ENCODE results near the gene CRACDL.

The CRACDL gene

GRCh38 chr2:98808546-98808945 lies 127.5 kb downstream of the CRACDL start:
- Mint-ChIP-seq H3K4me3 (no peak overlapping the region), H3K27me3 (no peaks in the 10 kb centered on the region), H3K36me3 (no peaks in the 10 kb centered on the region), H3K4me1 (ENCODE audit: low read depth) (peaks cover 16% of the 10 kb centered on the region), H3K27ac (no peak overlapping the region), H3K9me3 (ENCODE audit: low read depth) (no peaks in the 10 kb centered on the region)

- H3K27ac Mint-ChIP-seq: no peak overlapping the region
- H3K27me3 Mint-ChIP-seq: no peaks in the 10 kb centered on the region
- no peaks in the 10 kb centered on the region for H3K36me3 Mint-ChIP-seq
- H3K9me3 Mint-ChIP-seq (ENCODE audit: low read depth): no peaks in the 10 kb centered on the region
- peaks cover 16% of the 10 kb centered on the region for H3K4me1 Mint-ChIP-seq (ENCODE audit: low read depth)
- no peak overlapping the region for H3K4me3 Mint-ChIP-seq
Measured at GRCh38 chr2:98807929-98808328, 128.1 kb downstream of the CRACDL start.

- H3K9me3 Mint-ChIP-seq (ENCODE audit: low read depth): no peaks in the 10 kb centered on the region
- H3K36me3 Mint-ChIP-seq: no peaks in the 10 kb centered on the region
- H3K27me3 Mint-ChIP-seq: no peaks in the 10 kb centered on the region
- H3K4me3 Mint-ChIP-seq: no peak overlapping the region
- H3K27ac Mint-ChIP-seq: no peak overlapping the region
- H3K4me1 Mint-ChIP-seq (ENCODE audit: low read depth): peaks cover 16% of the 10 kb centered on the region
Measured at GRCh38 chr2:98807221-98807620, 128.8 kb downstream of the CRACDL start.

GRCh38 chr2:98806236-98806697 lies 129.8 kb downstream of the CRACDL start:
- H3K9me3 Mint-ChIP-seq (ENCODE audit: low read depth): no peaks in the 10 kb centered on the region
- H3K4me3 Mint-ChIP-seq: no peak overlapping the region
- no peak overlapping the region for H3K27ac Mint-ChIP-seq
- H3K4me1 Mint-ChIP-seq (ENCODE audit: low read depth): peaks cover 16% of the 10 kb centered on the region
- no peaks in the 10 kb centered on the region for H3K27me3 Mint-ChIP-seq
- H3K36me3 Mint-ChIP-seq: no peaks in the 10 kb centered on the region

DNA sequence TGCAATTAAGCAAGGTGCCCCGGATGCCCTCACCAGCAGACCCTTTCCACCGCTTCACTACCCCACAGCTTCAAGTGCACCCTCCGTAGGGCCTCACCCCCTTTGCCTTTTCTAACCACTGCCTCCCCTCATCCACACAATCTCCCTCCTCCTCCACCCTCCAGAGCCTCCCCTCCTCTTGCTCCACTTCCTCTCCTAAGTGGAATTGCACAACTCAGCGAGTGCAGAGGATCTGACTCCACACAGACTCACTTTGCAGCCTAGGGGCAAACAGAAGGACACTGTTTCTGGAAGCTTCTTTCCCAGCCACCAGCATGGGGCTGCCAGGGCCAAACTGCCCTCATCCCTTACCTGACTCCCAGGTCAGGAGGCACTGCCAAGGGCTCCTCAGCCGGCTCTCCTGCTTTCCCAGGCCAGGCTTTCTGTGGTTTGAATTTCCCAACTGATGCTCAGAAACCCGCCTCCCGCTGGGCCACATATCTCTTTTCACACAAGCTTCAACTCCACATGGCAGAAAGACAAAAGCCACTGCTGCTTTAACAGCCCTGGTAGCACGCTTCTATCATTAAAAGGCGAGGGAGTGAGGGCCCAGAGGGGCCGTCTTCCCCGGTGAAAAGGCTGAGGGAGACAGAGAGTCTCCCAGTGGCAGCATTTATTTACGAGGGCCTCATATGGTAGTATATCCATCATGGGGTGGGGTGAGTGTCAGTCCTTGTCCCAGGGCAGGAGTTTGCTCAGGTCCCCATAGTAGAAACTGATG lies 130.4 kb downstream of the CRACDL start:
- Mint-ChIP-seq H3K36me3 (no peaks in the 10 kb centered on the region), H3K27ac (no peak overlapping the region), H3K27me3 (no peaks in the 10 kb centered on the region), H3K9me3 (ENCODE audit: low read depth) (no peaks in the 10 kb centered on the region), H3K4me3 (no peak overlapping the region), H3K4me1 (ENCODE audit: low read depth) (peaks cover 16% of the 10 kb centered on the region)

- Mint-ChIP-seq H3K36me3 (no peaks in the 10 kb centered on the region), H3K4me3 (no peak overlapping the region), H3K9me3 (ENCODE audit: low read depth) (no peaks in the 10 kb centered on the region), H3K4me1 (ENCODE audit: low read depth) (peaks cover 16% of the 10 kb centered on the region), H3K27me3 (no peaks in the 10 kb centered on the region), H3K27ac (no peak overlapping the region)
Measured at GRCh38 chr2:98804736-98805135, 131.3 kb downstream of the CRACDL start.

DNA sequence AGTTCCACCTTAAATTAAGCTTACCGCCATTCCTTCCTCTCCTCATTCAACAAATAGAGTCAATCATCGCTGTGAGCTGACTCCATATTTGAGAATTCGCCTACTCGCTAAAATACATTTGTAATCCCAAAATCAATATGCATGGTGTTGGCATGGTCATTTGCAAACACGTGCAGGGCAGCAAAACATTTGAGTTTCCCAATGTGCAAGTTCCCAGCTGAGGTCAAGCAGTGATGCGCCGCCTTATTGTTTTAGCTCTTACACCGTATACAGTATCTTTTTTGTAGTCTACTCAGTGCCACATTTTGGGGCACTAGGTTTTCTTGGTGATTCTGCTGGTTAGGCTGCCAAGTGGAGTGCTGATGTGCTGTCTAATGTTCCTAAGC lies 131.8 kb downstream of the CRACDL start:
- Mint-ChIP-seq H3K9me3 (ENCODE audit: low read depth) (no peaks in the 10 kb centered on the region), H3K4me3 (no peak overlapping the region), H3K27ac (no peak overlapping the region), H3K27me3 (no peaks in the 10 kb centered on the region), H3K4me1 (ENCODE audit: low read depth) (peaks cover 16% of the 10 kb centered on the region), H3K36me3 (no peaks in the 10 kb centered on the region)

GRCh38 chr2:98803405-98804264 lies 132.4 kb downstream of the CRACDL start:
- peaks cover 16% of the 10 kb centered on the region for H3K4me1 Mint-ChIP-seq (ENCODE audit: low read depth)
- H3K36me3 Mint-ChIP-seq: no peaks in the 10 kb centered on the region
- H3K27me3 Mint-ChIP-seq: no peaks in the 10 kb centered on the region
- no peak overlapping the region for H3K27ac Mint-ChIP-seq
- no peaks in the 10 kb centered on the region for H3K9me3 Mint-ChIP-seq (ENCODE audit: low read depth)
- no peak overlapping the region for H3K4me3 Mint-ChIP-seq

DNA sequence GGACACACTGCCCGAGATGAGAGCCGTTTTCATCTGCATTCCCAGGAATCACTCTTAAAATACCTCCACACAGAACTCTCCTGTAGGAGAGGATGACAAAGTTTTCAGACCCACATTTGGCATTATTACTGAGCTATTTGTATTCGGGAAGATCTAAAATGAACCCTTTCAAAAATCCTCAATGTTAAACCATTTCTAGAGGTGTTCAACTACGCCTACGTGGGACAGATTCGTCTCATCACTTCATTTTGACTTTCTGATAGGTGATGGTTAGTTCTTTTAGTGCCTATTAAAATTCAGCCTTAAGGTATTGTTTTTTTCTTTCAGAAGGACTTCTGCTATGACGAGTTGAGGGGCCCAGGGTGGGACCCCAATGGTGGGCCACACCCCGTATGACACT lies 133.7 kb downstream of the CRACDL start:
- Mint-ChIP-seq H3K4me1 (ENCODE audit: low read depth) (peaks cover 9% of the 10 kb centered on the region), H3K27me3 (no peaks in the 10 kb centered on the region), H3K9me3 (ENCODE audit: low read depth) (no peaks in the 10 kb centered on the region)

DNA sequence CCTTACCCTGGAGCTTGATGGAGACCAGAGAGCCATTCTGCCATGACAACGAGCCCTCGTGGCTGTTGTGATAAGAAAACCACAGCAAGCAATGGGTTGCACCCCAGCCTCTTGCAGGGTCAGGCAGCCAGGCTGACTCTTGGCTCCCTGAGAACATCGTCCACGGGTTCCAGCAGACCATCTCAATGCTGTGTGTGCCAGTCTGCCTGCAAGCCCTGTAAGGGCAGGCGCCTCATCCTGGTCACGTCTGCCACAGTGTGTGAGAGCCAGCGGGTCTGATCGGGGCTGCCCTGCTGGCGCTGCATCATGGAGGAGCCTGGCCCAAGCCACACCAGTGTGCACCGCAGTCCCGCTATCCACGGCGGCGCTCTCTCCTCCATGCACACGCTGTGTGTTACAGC lies 134.1 kb downstream of the CRACDL start:
- H3K4me1 Mint-ChIP-seq (ENCODE audit: low read depth): peaks cover 5% of the 10 kb centered on the region

More for the DNA sequence above, 133.7 kb downstream of the CRACDL start:
- Mint-ChIP-seq H3K27ac (no peak overlapping the region), H3K36me3 (no peaks in the 10 kb centered on the region), H3K4me3 (no peak overlapping the region)

DNA sequence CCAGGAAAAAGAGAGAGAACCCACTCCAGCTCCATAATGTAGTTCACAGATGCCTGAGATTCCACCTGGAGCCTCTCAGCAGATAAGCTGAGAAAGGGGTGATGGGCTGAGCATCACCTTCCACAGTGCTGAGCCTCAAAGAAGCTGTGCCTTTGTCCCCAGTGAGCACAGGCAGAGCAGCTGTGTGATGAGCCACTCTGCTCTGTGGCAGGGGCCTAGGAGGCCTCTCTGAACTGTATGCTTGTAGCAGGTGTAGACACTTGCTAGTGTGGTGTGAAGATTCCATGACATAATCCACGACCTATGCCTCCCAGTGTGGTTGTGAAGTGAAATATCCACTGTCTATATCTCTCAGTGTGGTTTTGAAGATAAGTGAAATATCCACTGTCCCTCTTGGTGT lies 134.7 kb downstream of the CRACDL start:
- H3K27me3 Mint-ChIP-seq: no peaks in the 10 kb centered on the region
- no peaks in the 10 kb centered on the region for H3K9me3 Mint-ChIP-seq (ENCODE audit: low read depth)
- H3K27ac Mint-ChIP-seq: no peak overlapping the region
- peaks cover 2% of the 10 kb centered on the region for H3K4me1 Mint-ChIP-seq (ENCODE audit: low read depth)
- no peaks in the 10 kb centered on the region for H3K36me3 Mint-ChIP-seq
- no peak overlapping the region for H3K4me3 Mint-ChIP-seq

More for the DNA sequence above, 134.1 kb downstream of the CRACDL start:
- Mint-ChIP-seq H3K36me3 (no peaks in the 10 kb centered on the region), H3K9me3 (ENCODE audit: low read depth) (no peaks in the 10 kb centered on the region), H3K27ac (no peak overlapping the region), H3K27me3 (no peaks in the 10 kb centered on the region), H3K4me3 (no peak overlapping the region)

DNA sequence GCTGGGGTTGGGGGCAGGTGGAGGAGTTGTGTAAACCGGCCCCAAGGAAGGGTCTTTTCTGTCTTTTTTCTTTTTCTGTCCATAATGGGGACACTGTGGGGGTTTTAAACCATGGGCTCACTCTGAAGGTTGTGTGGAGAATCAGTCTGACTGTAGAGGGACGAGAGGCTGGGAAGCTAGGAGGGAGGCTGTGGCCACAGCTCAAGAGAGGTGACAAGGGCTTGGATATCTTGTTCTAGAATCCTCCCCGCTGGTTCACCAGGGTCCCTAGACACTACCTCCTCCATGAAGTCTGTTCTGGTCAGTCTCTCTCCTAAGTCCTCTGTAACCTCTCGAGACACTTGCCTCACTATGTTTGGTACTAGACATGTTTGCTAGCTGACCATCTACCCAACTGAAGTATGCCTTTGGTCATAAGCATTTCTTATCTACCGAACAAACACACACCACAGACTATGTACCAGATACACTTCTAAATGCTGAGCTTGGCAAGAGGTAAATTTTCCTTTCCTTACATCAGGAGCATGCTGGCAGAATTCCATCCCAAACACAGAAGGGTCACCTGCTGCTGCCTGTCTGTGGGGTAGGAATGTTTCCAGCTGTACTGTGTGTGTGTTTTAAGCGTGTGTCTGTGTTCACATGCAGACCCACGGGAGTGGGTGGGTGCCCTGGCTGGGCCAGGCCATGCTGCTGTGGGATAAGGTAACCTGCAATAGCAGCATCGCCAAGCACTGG lies 135.5 kb downstream of the CRACDL start:
- no peak overlapping the region for H3K27ac Mint-ChIP-seq
- no peaks in the 10 kb centered on the region for H3K36me3 Mint-ChIP-seq
- H3K4me3 Mint-ChIP-seq: no peak overlapping the region
- no peaks in the 10 kb centered on the region for H3K27me3 Mint-ChIP-seq
- no peaks in the 10 kb centered on the region for H3K4me1 Mint-ChIP-seq (ENCODE audit: low read depth)
- H3K9me3 Mint-ChIP-seq (ENCODE audit: low read depth): no peaks in the 10 kb centered on the region

DNA sequence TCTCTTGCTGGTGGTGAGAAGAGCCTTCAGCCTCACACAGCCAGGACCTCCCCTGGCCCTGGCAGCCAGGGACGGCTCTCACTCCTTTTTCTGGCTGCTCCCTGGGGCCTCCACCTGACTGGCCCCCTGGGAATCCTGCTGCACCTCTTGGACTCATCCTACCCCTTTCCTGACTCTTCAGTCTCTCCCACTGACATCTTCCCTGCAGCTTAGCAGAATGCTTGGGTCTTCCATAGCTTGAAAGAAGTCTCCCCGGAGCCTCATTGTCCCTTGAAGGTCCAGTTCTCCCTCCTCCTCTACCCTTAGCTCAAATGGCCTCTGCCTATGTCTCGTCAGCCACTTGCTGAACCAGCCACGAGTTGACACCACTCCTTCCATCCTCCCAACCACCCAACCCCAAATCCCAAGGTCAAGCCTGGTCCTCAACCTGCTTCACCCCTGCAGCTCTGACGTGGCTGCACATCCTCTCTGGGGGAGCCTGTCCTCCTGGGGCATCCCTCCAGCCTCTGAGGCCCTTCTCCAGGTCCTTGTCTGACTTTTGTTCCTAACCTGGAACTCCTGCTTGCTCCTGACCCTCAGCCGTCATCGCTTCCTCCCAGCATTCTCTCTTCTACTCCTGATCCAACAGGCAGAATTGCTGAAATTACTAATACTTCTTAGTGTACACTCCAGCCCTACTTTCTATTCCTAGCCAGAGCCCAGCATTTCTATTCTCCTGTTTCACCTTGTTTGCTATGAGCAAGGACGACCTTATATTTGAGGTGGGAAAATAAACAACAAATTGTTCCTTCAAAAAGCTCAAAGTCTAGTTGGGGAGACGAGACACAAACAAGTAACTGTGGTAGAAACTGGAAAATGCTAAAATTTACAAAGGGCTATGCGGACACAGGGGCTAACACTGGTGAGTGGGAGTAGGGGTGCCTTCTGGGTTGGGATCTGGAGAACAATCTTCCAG lies 136.4 kb downstream of the CRACDL start:
- H3K9me3 Mint-ChIP-seq (ENCODE audit: low read depth): no peaks in the 10 kb centered on the region
- no peaks in the 10 kb centered on the region for H3K36me3 Mint-ChIP-seq
- H3K27me3 Mint-ChIP-seq: no peaks in the 10 kb centered on the region
- no peak overlapping the region for H3K4me3 Mint-ChIP-seq
- no peak overlapping the region for H3K27ac Mint-ChIP-seq
- H3K4me1 Mint-ChIP-seq (ENCODE audit: low read depth): no peaks in the 10 kb centered on the region
